RWPE1 (cell line): Measurements from ENCODE around the gene STX7.

ENCODE experiments used
- CTCF ChIA-PET: fragments of 350-600 bp; sonication (Branson Sonifier 250); formaldehyde crosslinking; extraction: SDS; loops from one replicate; lab custom pipeline; 2021; lab: Yijun Ruan, JAX
- POLR2A ChIA-PET: fragments of 400-600 bp; formaldehyde crosslinking; extraction: SDS; loops from one replicate; lab custom pipeline; 2020; ENCODE audit warnings: antibody characterized with exemption; ENCODE audit not compliant: low non-redundant PET; lab: Yijun Ruan, JAX
- DNase-seq: peaks from one replicate; pipeline ENCODE4 v3.0.0; 2012; ENCODE audit warnings: low spot score
- H3K27ac ChIP-seq: fragments of 450-650 bp; 2 replicates; pipeline ENCODE4 v1.5.1; 2017
- TF ChIP-seq, protein P1 (sequence below): fragments of 450-650 bp; conservative IDR thresholded peaks from 2 replicates; pipeline ENCODE4 v1.5.1; 2017; ENCODE audit warnings: low read depth, mild to moderate bottlenecking

STX7 gene

DNA sequence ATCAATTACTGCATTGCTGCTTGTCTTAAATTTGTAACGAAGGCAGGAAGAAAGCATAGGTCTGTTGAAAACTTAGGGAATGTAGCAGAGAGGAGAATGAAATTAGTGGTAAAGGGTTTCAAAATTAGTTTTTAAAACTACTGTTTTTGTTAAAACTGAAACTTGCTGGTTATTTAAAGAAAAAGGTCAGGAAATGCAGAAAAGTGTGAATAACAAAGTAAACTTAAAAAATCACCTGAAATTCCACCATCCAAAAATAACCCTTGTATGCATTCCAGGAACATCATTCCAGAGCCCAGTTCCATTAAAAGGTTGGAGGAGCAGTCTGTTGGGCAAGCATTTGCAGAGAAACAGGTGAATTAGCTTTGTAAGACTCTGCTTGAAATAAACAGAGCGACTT is 108.6 kb downstream of the STX7 start:
- ChIA-PET CTCF (no interaction called here), POLR2A (no interaction called here)
- no peak overlapping the region for H3K27ac ChIP-seq
- DNase-seq = no peak
- TF ChIP-seq, protein P1, sequence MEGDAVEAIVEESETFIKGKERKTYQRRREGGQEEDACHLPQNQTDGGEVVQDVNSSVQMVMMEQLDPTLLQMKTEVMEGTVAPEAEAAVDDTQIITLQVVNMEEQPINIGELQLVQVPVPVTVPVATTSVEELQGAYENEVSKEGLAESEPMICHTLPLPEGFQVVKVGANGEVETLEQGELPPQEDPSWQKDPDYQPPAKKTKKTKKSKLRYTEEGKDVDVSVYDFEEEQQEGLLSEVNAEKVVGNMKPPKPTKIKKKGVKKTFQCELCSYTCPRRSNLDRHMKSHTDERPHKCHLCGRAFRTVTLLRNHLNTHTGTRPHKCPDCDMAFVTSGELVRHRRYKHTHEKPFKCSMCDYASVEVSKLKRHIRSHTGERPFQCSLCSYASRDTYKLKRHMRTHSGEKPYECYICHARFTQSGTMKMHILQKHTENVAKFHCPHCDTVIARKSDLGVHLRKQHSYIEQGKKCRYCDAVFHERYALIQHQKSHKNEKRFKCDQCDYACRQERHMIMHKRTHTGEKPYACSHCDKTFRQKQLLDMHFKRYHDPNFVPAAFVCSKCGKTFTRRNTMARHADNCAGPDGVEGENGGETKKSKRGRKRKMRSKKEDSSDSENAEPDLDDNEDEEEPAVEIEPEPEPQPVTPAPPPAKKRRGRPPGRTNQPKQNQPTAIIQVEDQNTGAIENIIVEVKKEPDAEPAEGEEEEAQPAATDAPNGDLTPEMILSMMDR = no peak

DNA sequence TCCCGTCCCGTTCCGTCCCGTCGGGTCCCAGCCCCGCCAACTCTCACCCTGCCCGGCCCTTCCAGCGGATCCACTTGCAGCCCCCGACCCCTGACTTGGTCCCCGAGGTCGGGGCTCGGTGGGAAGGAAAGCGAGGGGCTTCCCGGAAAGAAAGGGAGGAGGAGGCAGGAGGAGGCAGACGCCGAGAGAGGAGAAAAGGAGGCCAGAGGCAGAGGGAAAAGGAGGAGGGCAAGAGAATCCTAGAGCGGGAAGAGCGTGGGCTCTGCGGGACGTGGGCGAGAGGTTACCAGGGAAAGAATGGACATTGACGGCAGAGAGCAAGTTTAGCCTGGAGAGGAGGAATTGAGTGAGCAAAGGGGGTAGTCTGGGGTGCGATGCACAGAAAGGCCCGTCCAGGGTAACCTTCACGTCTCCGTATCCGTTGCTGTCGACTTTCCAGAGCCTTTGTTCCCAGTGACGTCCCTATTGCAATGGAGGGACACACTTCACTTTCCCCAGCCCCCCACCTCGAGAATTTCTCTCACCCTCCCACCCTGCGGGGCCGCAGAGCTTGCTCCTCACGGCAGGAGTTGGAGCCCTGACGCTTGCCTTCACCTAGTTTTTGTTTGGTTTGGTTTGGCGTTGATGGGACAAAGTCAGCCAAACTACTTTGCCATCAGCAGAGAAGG is 111.2 kb downstream of the STX7 start:
- POLR2A ChIA-PET = no interaction called here
- H3K27ac ChIP-seq = no peak overlapping the region
- DNase-seq = no peak
- CTCF ChIA-PET = no interaction called here
- TF ChIP-seq, protein P1 = no peak

DNA sequence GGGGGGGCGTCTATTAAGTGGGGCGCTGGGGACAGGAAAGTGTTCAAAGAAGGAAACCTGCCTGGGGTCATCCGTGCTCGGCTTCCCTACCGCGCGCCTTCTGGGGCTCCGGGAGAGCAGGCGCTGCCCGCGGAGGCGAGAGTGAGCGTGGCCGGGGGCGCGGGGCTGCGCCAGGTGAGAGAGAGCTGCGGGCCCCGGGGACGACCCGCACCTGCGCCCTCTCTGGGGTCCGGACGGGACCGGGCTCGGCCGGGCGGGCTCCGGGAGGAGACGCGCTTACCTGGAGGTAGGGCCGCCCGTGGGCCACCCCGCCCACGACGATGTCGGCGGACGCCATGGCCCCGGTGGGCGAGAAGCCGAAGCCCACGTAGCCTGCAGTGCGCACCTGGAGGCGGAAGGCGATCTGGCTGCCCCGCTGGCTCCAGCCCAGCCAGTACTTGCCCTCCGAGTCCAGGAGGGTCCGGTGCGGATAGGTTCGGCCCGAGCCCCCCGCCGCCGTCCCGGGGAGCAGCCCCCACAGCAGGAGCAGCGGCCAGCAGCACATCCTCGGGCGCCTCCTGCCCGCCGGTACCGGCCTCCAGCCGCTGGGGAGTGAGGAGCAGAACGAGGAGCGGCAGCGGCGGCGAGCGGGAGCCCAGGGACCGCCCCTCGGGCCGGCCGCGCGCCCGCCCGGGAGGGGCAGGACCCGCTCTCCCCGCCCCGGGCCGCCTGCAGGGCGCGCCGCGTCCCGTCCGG is 111.9 kb downstream of the STX7 start, which contains the start of gene MOXD1:
Gene MOXD1, minus strand, starts transcription at position 593 of the 735 bp plus-strand sequence. Its CDS starts 49 bp downstream, at position 544.
- H3K27ac ChIP-seq = no peak within 1 kb of the TSS
- TF ChIP-seq, protein P1 = no peak
- CTCF ChIA-PET = interaction anchor here (0.6 kb wide), 1 partner anchor 1824 kb away, joined by 3 read pairs; no protein-coding TSS in a partner anchor
- peak; percentile 39 for DNase-seq
- POLR2A ChIA-PET = no interaction called here

DNA sequence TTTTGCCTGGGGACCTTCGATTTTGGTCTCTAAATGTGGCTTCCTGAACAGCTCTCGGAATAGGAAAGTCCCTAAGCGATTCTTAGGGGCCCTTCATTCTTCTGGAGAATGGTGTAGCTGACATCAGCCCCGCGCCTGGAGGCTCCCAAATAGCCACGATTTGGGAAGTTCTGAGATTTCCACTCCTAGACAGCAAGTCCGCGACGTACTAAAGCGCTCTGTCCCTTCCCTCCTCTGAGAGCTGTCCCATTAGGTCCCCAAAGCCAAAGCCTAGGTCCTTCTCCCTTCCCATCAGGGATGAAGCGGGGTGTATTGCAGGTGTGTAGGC is 112.4 kb downstream of the STX7 start:
- POLR2A ChIA-PET = no interaction called here
- no peak overlapping the region for H3K27ac ChIP-seq
- CTCF ChIA-PET = interaction anchor here (0.6 to 0.9 kb wide), 2 partner anchors 121 to 1824 kb away, joined by 3 to 6 read pairs; no protein-coding TSS in a partner anchor
- TF ChIP-seq, protein P1 = no peak
- no peak for DNase-seq

DNA sequence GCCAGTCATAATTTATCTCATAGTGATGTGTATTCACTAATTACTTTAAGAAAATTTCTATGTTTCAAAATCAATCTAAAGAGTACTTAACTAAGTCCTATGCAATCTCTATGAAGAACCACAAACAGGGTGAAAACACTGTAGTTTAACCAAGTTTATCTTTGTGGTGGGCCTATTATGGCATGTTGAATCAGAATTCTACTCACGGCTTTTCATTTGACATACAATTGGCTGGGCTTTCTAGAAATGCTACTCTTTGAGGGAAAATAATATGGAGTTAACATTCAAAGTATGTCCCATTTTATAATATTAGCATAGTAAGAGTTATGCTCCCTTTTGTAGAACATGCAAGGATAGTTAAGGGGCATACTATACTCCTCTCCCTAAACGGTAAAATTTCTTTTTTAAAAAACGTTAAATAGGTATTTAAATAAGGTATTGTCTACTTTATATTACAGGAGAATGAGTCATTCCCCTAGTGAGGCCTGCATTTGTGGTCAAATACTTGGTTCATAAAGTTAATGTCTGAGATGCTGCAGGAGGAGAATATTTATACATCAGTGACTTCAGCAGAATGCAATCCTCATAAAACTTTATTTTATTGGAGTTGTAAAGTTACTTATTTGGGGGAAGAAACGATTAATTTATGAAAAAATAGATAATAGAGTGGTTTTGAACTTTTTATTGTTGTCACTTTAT is 113.4 kb downstream of the STX7 start:
- CTCF ChIA-PET = interaction anchor here (0.9 kb wide), 1 partner anchor 120 kb away, joined by 6 read pairs; no protein-coding TSS in a partner anchor
- DNase-seq = no peak
- POLR2A ChIA-PET = no interaction called here
- no peak overlapping the region for H3K27ac ChIP-seq
- TF ChIP-seq, protein P1 = no peak
